GM12878 (cell line): ENCODE results near the gene GOLGA6L10. TPM values are rescaled to one million over a fixed set of nuclear protein-coding genes. Genes with fewer than 3 reads are reported as not detected.

Experiments used
- ATAC-seq: fragments of 200-7000 bp; cut with Tn5 transposase; 3 replicates; pipeline ENCODE4 v1.9.1; 2020; ENCODE audit warnings: mild to moderate bottlenecking, moderate library complexity
- BruUV-seq: library from RNA; stranded (reverse); fragments of 400-500 nt; replicated peaks from 2 replicates; lab custom pipeline; 2021; lab: Mats Ljungman, UMichigan
- CTCF ChIA-PET: fragments of 300-600 bp; sonication (Branson Sonifier 250); formaldehyde crosslinking; extraction: SDS; loops from one replicate; lab custom pipeline; 2021; ENCODE audit warnings: inconsistent platforms; lab: Yijun Ruan, JAX
- POLR2A ChIA-PET: fragments of 350-600 bp; formaldehyde crosslinking; extraction: SDS; loops from one replicate; lab custom pipeline; 2021; ENCODE audit warnings: inconsistent platforms; lab: Charles Lee
- RAD21 ChIA-PET: fragments of 300-600 bp; sonication (Branson Sonifier 250); formaldehyde crosslinking; loops from one replicate; lab custom pipeline; 2023; ENCODE audit warnings: antibody characterized with exemption; ENCODE audit not compliant: unreplicated experiment; lab: Charles Lee
- SMC1A ChIA-PET: fragments of 300-600 bp; sonication (Branson Sonifier 250); formaldehyde crosslinking; loops from one replicate; lab custom pipeline; 2023; ENCODE audit not compliant: unreplicated experiment, uncharacterized antibody; lab: Charles Lee
- DNase-seq: peaks from one replicate; pipeline ENCODE4 v3.0.0-alpha.2; 2011; ENCODE audit warnings: low read depth, low spot score
- FAIRE-seq: peaks from 3 replicates; lab custom pipeline; 2011; peaks lifted over from hg19 to GRCh38; lab: Jason Lieb, UNC
- H2AFZ ChIP-seq: 2 replicates; pipeline ENCODE4 v1.6.0; 2011; ENCODE audit warnings: low read depth, low read length, control low read depth; ENCODE audit not compliant: control insufficient read depth
- H3K27ac ChIP-seq: 2 replicates; pipeline ENCODE4 v1.5.1; 2011; ENCODE audit warnings: control low read depth; ENCODE audit not compliant: control insufficient read depth, insufficient read depth
- H3K27me3 ChIP-seq, 2 experiments: replicated peaks in 1 of 2; 2 replicates each; pipeline versions ENCODE4 v1.6.0 to v1.6.1; 2011; ENCODE audit warnings: low read length in 1 of 2; ENCODE audit not compliant: control insufficient read depth in 2 of 2, insufficient read depth in 2 of 2
- H3K36me3 ChIP-seq, 2 experiments: 2 replicates each; pipeline ENCODE4 v1.5.1; 2011; ENCODE audit warnings: low read length in 1 of 2; ENCODE audit not compliant: control insufficient read depth in 2 of 2, insufficient read depth in 2 of 2
- H3K4me1 ChIP-seq: 2 replicates; pipeline ENCODE4 v1.6.1; 2011; ENCODE audit warnings: mild to moderate bottlenecking, low read length, moderate library complexity, mixed read lengths; ENCODE audit not compliant: control insufficient read depth, insufficient read depth
- H3K4me2 ChIP-seq: 2 replicates; pipeline ENCODE4 v1.6.0; 2011; ENCODE audit warnings: control low read depth; ENCODE audit not compliant: control insufficient read depth, insufficient read depth
- H3K4me3 ChIP-seq: fragments of 200-600 bp; sonication (generic); 2 replicates; pipeline ENCODE4 v1.5.1; 2016
- H3K79me2 ChIP-seq: 2 replicates; pipeline ENCODE4 v1.6.0; 2011; ENCODE audit warnings: low read length; ENCODE audit not compliant: control insufficient read depth, insufficient read depth
- H3K9ac ChIP-seq: 2 replicates; pipeline ENCODE4 v1.8.0; 2011; ENCODE audit warnings: low read length, control low read depth, mixed read lengths; ENCODE audit not compliant: control insufficient read depth, insufficient read depth
- H3K9me3 ChIP-seq: replicated peaks from 3 replicates; pipeline ENCODE4 v1.5.1; 2011; ENCODE audit warnings: mild to moderate bottlenecking, low read length; ENCODE audit not compliant: control insufficient read depth, insufficient read depth
- H4K20me1 ChIP-seq: 2 replicates; pipeline ENCODE4 v1.6.0; 2011; ENCODE audit not compliant: control insufficient read depth, insufficient read depth
- ATF7 ChIP-seq: fragments of 450-650 bp; IDR thresholded peaks from 2 replicates; pipeline ENCODE4 v1.6.1; 2016; ENCODE audit warnings: low read depth, mild to moderate bottlenecking
- BHLHE40 ChIP-seq, 2 experiments: fragments of 450-650 bp in 1 of 2; IDR thresholded peaks; 2 replicates each; pipeline ENCODE4 v1.6.1; 2011 to 2017; ENCODE audit warnings: low read depth in 2 of 2, borderline replicate concordance in 1 of 2, improper control_type of control experiment in 1 of 2, low read length in 1 of 2, mild to moderate bottlenecking in 1 of 2
- CBFB ChIP-seq: IDR thresholded peaks from 2 replicates; pipeline ENCODE4 v1.6.1; 2016; ENCODE audit warnings: antibody characterized with exemption, low read depth
- HDGF ChIP-seq: fragments of 450-650 bp; IDR thresholded peaks from 2 replicates; pipeline ENCODE4 v1.6.1; 2016; ENCODE audit warnings: antibody characterized with exemption
- JUNB ChIP-seq: IDR thresholded peaks from 2 replicates; pipeline ENCODE4 v1.6.1; 2016; ENCODE audit warnings: antibody characterized with exemption, mild to moderate bottlenecking
- LARP7 ChIP-seq: fragments of 450-650 bp; IDR thresholded peaks from 2 replicates; pipeline ENCODE4 v1.6.1; 2017; ENCODE audit warnings: mild to moderate bottlenecking
- MEF2B ChIP-seq: fragments of 450-650 bp; IDR thresholded peaks from 2 replicates; pipeline ENCODE4 v1.6.1; 2018; ENCODE audit warnings: mild to moderate bottlenecking, moderate library complexity; ENCODE audit not compliant: partially characterized antibody, poor library complexity, severe bottlenecking
- NBN ChIP-seq: fragments of 450-650 bp; IDR thresholded peaks from 2 replicates; pipeline ENCODE4 v1.6.1; 2016
- NFXL1 ChIP-seq: fragments of 450-650 bp; IDR thresholded peaks from 2 replicates; pipeline ENCODE4 v1.6.1; 2017; ENCODE audit warnings: antibody characterized with exemption, mild to moderate bottlenecking, borderline replicate concordance
- PKNOX1 ChIP-seq: fragments of 450-650 bp; IDR thresholded peaks from 2 replicates; pipeline ENCODE4 v1.6.1; 2016; ENCODE audit warnings: mild to moderate bottlenecking
- POLR2A ChIP-seq: IDR thresholded peaks from 2 replicates; pipeline ENCODE4 v1.6.1; 2011; ENCODE audit warnings: low read depth, mild to moderate bottlenecking, low read length
- SUPT20H ChIP-seq: IDR thresholded peaks from 2 replicates; pipeline ENCODE4 v1.6.1; 2011; ENCODE audit warnings: low read depth, mild to moderate bottlenecking, low read length, moderate library complexity, borderline replicate concordance; ENCODE audit not compliant: control insufficient read depth
- WGBS: methylation state at CpG from one replicate; pipeline ENCODE4 v1.1.6; 2016; ENCODE audit warnings: low lambda C conversion rate; ENCODE audit not compliant: insufficient replicate concordance, insufficient coverage; ENCODE audit errors: missing lambda C conversion rate; 5-methylcytosine and 5-hydroxymethylcytosine counted together
- in situ Hi-C: fragments of 300-500 bp; cut with MboI; formaldehyde crosslinking; loops from 9 replicates; pipeline ENCODE4 v1.14.3; 2018; ENCODE audit warnings: mixed read lengths
- intact Hi-C: fragments of 100-400 bp; cut with micrococcal nuclease; formaldehyde crosslinking; loops from one replicate; pipeline ENCODE4 v1.14.2; 2022; ENCODE audit not compliant: unreplicated experiment
- polyA plus RNA-seq, 11 experiments: library from polyadenylated mRNA; depleted of rRNA in 4 of 11; unstranded in 6 of 11; stranded (reverse) in 5 of 11; fragments of >200 nt; fragmentation: Nextera tagmentation in 4 of 11; fragmentation: Illumina TruSeq in 1 of 11; extraction: Ambion mirVana in 4 of 11; extraction: Trizol in 1 of 11; gene quantifications; 1 replicate in 1 of 11; 2 replicates in 10 of 11; pipeline versions ENCODE4 v1.2.1 to v1.2.3, GENCODE V29; 2011 to 2016; ENCODE audit warnings: inconsistent platforms in 2 of 11, missing spikeins in 2 of 11, low read depth in 1 of 11
- total RNA-seq, 4 experiments: library from RNA; depleted of rRNA in 3 of 4; stranded (reverse); fragments of >200 nt in 3 of 4; fragmentation: Illumina TruSeq in 1 of 4; extraction: Trizol in 1 of 4; gene quantifications; 2 replicates each; pipeline versions ENCODE4 v1.2.1 to v1.2.3, GENCODE V29; 2013 to 2021
- TF ChIP-seq, protein P1 (sequence below): fragments of 450-650 bp; conservative IDR thresholded peaks from 2 replicates; pipeline ENCODE4 v1.6.1; 2017; ENCODE audit warnings: mild to moderate bottlenecking, moderate library complexity
- TF ChIP-seq, protein P2 (sequence below): IDR thresholded peaks from 2 replicates; pipeline ENCODE4 v1.6.1; 2011; ENCODE audit warnings: mild to moderate bottlenecking, low read depth, low read length, moderate library complexity; ENCODE audit not compliant: insufficient replicate concordance

Gene GOLGA6L10
- total and polyA plus RNA-seq, 10 of the 15 experiments (the other 5 are each of a cell fraction or from before 2014, with no cell fraction given) = 0.68 to 6.7 (median 1.3) TPM

DNA sequence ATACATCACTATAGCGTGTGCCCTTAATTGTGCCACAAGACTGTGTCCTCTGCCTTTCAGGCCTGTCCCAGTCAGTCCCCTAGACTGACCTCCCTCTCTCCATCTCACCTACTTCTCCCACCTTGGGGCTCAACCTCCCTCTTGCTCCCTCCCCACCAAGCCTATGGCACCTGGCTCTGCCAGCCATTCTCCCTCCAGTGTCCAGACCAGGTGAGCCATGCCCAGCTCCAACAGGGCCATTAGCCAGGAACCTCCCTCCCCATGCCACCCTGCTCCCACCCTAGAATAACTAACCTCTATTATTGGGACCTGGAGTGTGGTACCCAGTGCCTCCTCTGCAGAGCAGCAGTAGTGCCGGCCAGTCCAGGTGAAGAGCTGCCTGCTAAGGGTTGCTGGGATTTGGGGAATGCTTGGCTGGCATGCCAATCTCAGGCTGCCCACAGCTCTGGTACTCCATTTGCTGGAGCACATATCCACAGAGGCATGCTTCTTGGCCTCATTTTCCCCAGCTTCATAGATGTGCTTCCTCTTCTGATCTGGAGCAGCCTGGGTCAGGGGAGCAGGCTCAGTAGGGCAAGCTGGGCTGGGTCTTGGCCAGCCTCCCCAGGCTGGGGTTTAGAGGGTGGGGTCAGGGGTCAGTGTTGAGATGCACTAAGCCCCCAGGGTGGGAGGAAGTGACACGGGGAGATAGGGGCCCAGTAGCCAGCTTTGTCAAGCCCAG, 47.8 kb downstream of the GOLGA6L10 start:
- CTCF ChIA-PET = no interaction called here
- intact Hi-C loops = no loop called here
- POLR2A ChIA-PET = no interaction called here

GRCh38 chr15:82300883-82301282, 48.4 kb downstream of the GOLGA6L10 start:
- Histone ChIP-seq H3K4me2 (no peak overlapping the region), H3K36me3 (no peaks in the 10 kb centered on the region), H2AFZ (no peak overlapping the region), H3K79me2 (no peaks in the 10 kb centered on the region), H3K4me3 (no peak overlapping the region), H3K27ac (no peak overlapping the region)
- DNase-seq (no peak), FAIRE-seq (no peak), ATAC-seq (no peak)
- intact Hi-C loops = no loop called here
- no TSS peak for BruUV-seq
- ChIA-PET RAD21 (no interaction called here), CTCF (interaction anchor here (0.6 kb wide), 1 partner anchor 34 kb away, joined by 3 read pairs; no protein-coding TSS in a partner anchor)
- TF ChIP-seq, protein P1, sequence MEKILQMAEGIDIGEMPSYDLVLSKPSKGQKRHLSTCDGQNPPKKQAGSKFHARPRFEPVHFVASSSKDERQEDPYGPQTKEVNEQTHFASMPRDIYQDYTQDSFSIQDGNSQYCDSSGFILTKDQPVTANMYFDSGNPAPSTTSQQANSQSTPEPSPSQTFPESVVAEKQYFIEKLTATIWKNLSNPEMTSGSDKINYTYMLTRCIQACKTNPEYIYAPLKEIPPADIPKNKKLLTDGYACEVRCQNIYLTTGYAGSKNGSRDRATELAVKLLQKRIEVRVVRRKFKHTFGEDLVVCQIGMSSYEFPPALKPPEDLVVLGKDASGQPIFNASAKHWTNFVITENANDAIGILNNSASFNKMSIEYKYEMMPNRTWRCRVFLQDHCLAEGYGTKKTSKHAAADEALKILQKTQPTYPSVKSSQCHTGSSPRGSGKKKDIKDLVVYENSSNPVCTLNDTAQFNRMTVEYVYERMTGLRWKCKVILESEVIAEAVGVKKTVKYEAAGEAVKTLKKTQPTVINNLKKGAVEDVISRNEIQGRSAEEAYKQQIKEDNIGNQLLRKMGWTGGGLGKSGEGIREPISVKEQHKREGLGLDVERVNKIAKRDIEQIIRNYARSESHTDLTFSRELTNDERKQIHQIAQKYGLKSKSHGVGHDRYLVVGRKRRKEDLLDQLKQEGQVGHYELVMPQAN = no peak
- TF ChIP-seq JUNB = no peak
- TF ChIP-seq, protein P2, sequence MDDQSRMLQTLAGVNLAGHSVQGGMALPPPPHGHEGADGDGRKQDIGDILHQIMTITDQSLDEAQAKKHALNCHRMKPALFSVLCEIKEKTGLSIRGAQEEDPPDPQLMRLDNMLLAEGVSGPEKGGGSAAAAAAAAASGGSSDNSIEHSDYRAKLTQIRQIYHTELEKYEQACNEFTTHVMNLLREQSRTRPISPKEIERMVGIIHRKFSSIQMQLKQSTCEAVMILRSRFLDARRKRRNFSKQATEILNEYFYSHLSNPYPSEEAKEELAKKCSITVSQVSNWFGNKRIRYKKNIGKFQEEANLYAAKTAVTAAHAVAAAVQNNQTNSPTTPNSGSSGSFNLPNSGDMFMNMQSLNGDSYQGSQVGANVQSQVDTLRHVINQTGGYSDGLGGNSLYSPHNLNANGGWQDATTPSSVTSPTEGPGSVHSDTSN = no peak
- TF ChIP-seq NBN = no peak
- no peak for TF ChIP-seq POLR2A
- TF ChIP-seq SUPT20H = no peak
- no peak for TF ChIP-seq PKNOX1
- no peak for TF ChIP-seq CBFB
- TF ChIP-seq, all 136 proteins: peak for 0
- no peaks in the 10 kb centered on the region for H4K20me1 ChIP-seq
- SMC1A ChIA-PET = no interaction called here
- POLR2A ChIA-PET = no interaction called here
- H3K27me3 ChIP-seq = 0 out of 4 replicates have a peak, but pooled peaks cover 0 to 3% of the 10 kb centered on the region in 2 experiments
- no peaks in the 10 kb centered on the region for H3K9me3 ChIP-seq
- in situ Hi-C loops = no loop called here
- H3K9ac ChIP-seq = no peak overlapping the region
- WGBS = 37% methylated on average over 7 of the region's 7 CpGs
- H3K4me1 ChIP-seq = no peaks in the 10 kb centered on the region

More for the DNA sequence above, 47.8 kb downstream of the GOLGA6L10 start:
- no peak overlapping the region for H2AFZ ChIP-seq
- no peak overlapping the region for H3K4me2 ChIP-seq
- H3K27ac ChIP-seq = no peak overlapping the region
- no peak overlapping the region for H3K4me3 ChIP-seq
- H3K36me3 ChIP-seq = no peaks in the 10 kb centered on the region
- in situ Hi-C loops = no loop called here
- H3K4me1 ChIP-seq = no peaks in the 10 kb centered on the region
- RAD21 ChIA-PET = no interaction called here
- TF ChIP-seq NFXL1 = no peak
- no peak for TF ChIP-seq LARP7
- TF ChIP-seq MEF2B = no peak
- TF ChIP-seq ATF7 = no peak
- no peak for TF ChIP-seq BHLHE40 (IDR thresholded peaks at IDR 0.05; ENCODE audit: borderline replicate concordance in 1 of 2, low read depth in 2 of 2, low read length in 1 of 2)
- TF ChIP-seq HDGF = no peak
- TF ChIP-seq, all 136 proteins: peak for 0
- H3K27me3 ChIP-seq = 0 out of 4 replicates have a peak, but pooled peaks cover 0 to 3% of the 10 kb centered on the region in 2 experiments
- 30% methylated on average over 3 of the region's 3 CpGs for WGBS
- H3K79me2 ChIP-seq = no peaks in the 10 kb centered on the region
- no peak for FAIRE-seq
- H3K9me3 ChIP-seq = no peaks in the 10 kb centered on the region
- H3K9ac ChIP-seq = no peak overlapping the region
- no peaks in the 10 kb centered on the region for H4K20me1 ChIP-seq
- no peak for DNase-seq
- BruUV-seq = no TSS peak
- no peak for ATAC-seq
- SMC1A ChIA-PET = no interaction called here
